DMS79 (cell line): ENCODE data around the gene SLTM.
"Not testable (repeated sequence)": the region's sequence is repeated elsewhere in the genome, so short reads cannot be mapped to it uniquely, and the experiment has no call there.

Source experiments
- DNase-seq: peaks from one replicate; lab custom pipeline; 2025; lab: John Stamatoyannopoulos, UW

Gene SLTM

GRCh38 chr15:58933281-58934113 is at the start of gene SLTM:
Gene SLTM, minus strand, starts transcription at chr15:58933679. Its CDS starts 114 bp downstream, at chr15:58933565.
- DNase-seq = peak; percentile 65

GRCh38 chr15:58983261-58983660 is 49.8 kb upstream of the SLTM start:
- no peak for DNase-seq

- no peak for DNase-seq
Observed at GRCh38 chr15:58981808-58982475, 48.5 kb upstream of the SLTM start.

- no peak for DNase-seq
Observed at GRCh38 chr15:58980351-58980939, 47.0 kb upstream of the SLTM start.

GRCh38 chr15:58977887-58978286 is 44.4 kb upstream of the SLTM start:
- DNase-seq = no peak

- no peak for DNase-seq
Observed at GRCh38 chr15:58967479-58967878, 34.0 kb upstream of the SLTM start.

- DNase-seq = no peak
Observed at GRCh38 chr15:58966698-58967097, 33.2 kb upstream of the SLTM start.

GRCh38 chr15:58962662-58963565 is 29.4 kb upstream of the SLTM start:
- no peak for DNase-seq

- no peak for DNase-seq
Observed at GRCh38 chr15:58962136-58962535, 28.7 kb upstream of the SLTM start.

GRCh38 chr15:58958811-58959210 is 25.3 kb upstream of the SLTM start:
- DNase-seq = no peak

GRCh38 chr15:58957101-58957973 is 23.9 kb upstream of the SLTM start:
- no peak for DNase-seq

GRCh38 chr15:58952751-58953150 is 19.3 kb upstream of the SLTM start:
- DNase-seq = no peak

- DNase-seq = no peak
Observed at GRCh38 chr15:58951388-58952007, 18.0 kb upstream of the SLTM start.

GRCh38 chr15:58947179-58947578 is 13.7 kb upstream of the SLTM start:
- no peak for DNase-seq

GRCh38 chr15:58934974-58935373 is 1.5 kb upstream of the SLTM start:
- not testable (repeated sequence) for DNase-seq

GRCh38 chr15:58934521-58934920 is 1.0 kb upstream of the SLTM start:
- DNase-seq = no peak

GRCh38 chr15:58934114-58934447 is 602 bp upstream of the SLTM start:
- no peak for DNase-seq

- DNase-seq = no peak
Observed at GRCh38 chr15:58932710-58933280, 684 bp downstream of the SLTM start.

GRCh38 chr15:58931987-58932588 is 1.4 kb downstream of the SLTM start:
- DNase-seq = no peak

GRCh38 chr15:58929891-58930416 is 3.5 kb downstream of the SLTM start:
- no peak for DNase-seq
